ENCODE measurements around the gene CD160.
"Not testable (repeated sequence)": the region's sequence is repeated elsewhere in the genome, so short reads cannot be mapped to it uniquely, and the experiment has no call there.

Gene CD160

DNA sequence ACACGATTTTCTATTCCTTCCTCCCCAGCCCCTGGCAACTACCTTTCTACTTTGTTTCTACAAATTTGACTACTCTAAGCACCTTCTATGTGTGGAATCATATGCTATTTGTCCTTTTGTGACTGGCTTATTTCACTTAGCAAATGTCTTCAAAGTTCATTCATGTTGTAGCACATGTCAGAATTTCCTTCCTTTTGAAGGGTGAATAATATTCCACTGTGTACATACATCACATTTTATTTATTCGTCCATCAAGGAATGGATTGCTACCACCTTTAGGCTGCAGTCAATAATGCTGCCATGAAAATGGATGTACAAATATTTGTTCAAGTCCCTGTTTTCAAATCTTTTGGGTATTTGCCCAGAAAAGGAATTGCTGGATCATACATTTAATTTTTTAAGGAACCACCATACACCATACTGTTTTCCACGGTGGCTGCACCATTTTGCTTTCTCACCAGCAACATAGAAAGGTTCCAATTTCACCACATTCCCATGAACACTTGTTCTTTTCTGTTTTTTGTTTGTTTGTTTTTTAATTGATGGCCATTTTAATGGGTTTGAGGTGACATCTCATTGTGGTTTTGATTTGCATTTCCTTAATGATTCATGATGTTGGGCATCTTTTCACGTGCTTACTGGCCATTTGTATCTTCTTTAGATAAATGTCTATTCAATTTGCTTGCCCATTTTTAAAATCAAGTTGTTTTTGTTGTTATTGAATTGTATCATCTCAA lies 8.8 kb upstream of the CD160 start:
- DNase-seq: no peak

DNA sequence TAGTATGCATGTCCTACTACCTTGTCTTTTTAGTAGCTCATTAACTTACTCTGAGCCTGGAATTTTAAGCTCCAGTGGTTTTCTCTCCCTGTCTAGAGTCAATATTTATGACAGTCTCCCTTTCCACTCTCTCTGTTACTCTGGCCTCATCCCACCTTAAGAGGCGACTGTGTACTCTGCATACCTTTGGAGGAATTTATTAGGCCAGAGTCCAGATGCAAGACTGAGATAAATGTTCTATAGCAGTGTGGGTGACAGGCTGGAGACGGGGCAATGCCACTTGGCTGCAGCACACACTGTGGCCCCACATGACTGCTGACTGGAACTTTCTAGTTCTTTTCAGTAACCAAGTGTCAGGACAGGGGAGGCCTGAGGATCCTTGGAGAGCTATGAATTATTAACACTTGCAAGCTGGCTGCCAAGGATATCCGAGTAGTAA lies 8.1 kb upstream of the CD160 start:
- DNase-seq: no peak

DNA sequence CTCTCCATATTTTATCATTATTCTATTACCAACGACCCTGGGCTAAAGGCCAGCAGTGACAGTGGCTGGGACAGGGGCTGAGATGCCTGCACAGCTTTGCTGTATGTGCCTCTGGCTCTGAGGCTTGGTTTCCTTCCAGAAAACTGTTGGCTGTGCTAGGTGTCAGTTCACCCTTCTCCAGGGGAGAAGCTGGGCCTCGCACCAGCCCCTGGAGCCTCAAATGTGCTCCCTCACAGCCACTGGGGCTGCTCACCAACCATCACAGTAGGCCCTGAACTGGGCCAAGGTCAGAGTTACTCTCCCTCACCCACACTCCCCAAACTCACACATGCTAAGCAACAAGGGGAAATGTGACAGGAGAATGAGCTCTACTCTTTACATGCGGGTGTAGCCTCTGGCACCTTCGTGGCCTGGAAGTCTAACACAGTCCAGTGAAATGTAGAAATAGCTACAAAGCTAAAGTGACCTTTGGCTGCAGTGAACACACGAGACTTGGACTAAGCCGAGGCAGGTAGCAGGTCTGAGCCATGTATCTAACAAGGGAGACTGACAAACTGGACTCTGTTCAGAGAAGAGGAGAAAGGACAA lies 4.7 kb upstream of the CD160 start:
- DNase-seq: no peak

DNA sequence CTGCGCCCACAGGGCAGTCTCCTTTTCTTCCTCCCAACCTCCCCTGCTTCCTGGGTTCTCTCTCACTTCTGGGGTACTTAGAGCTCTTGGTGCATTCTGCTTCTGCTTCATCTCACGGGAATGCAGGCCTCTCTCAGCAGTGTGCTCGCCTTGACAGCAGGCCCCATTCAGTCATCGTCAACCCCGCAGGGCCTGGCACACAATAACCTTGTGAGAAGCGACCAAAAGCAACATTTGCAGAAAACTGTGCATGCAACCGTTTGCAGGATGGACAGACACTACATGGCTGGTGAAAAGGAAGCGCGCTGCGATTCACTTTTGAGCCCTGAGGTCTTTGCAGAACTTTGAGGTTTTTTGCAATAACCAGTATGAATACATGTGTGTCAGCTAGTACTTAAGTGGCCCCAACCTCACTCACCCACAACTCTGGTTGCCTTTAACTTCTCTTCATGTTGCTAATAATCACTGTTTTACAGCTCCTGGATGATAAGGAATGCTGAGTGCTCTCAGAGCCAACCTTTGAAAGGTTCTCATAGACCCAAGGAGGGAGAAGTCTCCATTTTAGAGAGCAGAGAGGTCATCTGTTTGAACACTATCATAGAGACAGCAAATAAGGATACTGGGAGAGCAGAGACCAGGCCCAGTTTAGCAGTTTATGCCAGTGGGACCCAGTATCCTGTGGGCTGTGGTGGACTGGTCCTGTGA lies 2.5 kb upstream of the CD160 start:
- no peak for DNase-seq

DNA sequence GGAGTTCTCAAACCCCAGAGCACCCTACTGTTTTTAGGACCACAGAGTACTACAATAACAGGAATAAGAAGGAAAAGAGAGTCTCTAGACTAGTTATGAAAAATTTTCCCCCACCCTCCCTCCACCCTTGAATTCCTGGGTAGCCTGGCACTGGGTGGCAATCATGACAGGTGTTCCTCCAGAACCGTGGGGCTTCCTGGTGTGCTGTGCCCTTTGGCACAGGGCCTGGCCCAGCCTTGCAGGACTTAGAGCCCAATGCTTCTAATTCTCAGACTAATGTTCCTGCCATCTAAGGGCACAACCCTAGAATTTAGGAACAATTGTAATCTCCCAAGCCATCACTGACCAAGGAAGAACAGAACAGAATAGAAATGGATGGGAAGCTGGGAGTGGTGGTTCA lies 1.5 kb upstream of the CD160 start:
- DNase-seq: no peak

DNA sequence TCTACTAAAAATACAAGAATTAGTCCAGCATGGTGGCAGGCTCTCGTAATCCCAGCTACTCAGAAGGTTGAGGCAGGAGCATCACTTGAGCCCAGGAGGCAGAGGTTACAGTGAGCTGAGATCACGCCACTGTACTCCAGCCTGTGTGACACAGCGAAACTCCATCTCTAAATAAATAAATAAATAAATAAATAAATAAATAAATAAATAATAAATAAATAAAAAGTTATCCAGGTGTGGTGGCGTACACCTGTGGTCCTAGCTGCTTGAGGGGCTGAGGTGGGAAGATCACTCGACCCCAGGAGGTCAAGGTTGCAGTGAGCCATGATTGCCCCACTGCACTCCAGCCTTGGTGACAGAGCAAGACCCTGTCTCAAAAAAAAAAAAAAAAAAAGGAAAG lies 834 bp upstream of the CD160 start:
- not testable (repeated sequence) for DNase-seq

DNA sequence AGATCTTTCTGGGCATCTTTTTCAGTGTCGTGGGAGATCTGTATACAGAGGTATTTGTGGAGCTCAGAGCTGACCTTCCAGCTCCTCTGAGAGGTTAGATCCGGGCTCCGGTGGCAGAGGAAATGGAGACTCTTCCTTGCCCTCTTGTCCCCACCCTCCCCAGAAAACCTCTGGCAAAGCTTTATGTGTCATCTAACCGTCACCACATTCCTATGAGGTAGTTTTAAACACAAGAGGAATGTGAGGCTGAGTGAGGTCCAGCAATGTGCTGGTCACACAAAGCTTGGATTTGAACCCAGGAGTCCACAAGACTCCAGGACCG lies 1.2 kb downstream of the CD160 start:
- no peak for DNase-seq

DNA sequence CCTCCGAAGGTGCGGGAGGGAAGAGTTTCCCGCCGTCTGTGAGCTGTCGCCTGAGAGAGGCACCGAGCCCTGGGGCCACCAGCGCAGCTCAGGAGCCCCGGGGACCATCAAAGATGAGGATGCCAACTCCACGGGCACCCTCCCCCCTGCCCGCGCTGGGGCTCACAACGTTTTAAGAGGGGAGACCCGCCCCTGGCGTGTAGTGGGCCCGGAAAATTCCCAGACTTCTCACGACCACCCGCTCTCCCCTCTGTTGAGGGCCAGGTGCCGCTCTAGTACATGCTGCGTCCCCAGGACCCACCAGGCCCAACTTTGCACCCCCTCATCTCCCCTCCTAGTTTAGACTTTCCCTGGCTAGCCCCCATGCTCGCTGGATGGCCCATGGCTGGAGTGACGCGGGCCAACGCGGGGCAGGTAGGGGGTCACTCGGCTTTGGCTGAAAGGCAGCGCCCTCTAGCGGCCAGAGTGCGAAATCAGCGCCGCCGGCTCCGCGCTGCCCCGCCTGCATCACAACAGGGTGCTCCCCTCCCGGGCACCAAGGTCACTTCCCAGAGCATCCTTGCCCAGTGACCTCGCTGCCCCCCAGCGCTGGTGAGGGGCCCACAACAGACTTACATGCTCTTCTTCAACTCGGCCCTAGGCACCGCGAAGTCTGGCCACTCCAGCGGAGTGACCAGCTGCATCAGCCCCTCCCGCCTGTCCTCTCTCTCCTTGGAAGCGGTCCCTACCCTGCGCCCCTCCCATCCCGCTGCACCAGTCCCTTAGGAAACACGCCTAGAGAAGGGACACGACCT lies 1.8 kb downstream of the CD160 start:
- peak; percentile 26 for DNase-seq

DNA sequence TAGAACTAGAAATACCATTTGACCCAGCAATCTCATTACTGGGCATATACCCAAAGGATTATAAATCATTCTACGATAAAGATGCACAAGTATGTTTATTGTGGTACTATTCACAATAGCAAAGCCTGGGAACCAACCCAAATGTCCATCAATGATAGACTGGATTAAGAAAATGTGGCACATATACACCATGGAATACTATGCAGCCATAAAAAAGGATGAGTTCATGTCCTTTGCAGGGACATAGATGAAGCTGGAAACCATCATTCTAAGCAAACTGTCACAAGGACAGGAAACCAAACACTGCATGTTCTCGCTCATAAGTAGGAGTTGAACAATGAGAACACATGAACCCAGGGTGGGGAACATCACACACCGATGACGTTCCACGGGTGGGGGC lies 6.9 kb downstream of the CD160 start:
- not testable (repeated sequence) for DNase-seq

DNA sequence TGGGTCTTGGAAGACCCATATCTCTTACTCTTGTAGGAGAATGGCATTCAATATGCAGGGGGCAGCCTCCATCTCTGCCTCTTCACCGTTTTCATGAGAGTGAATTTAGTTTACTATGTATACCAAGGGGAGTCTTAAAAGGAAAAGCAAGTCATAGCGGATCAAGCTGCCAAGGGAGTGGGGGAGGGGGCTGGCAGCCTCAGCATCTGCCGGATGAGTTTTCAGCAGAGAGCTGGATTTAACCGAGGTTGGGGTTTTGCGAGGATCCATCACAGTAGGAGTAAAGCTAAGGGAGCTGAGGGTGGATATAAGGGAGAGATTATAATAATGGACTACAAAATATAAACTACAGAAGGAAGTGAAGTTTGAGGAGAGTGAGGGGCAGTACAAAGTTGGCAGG lies 9.9 kb downstream of the CD160 start:
- DNase-seq: no peak

DNA sequence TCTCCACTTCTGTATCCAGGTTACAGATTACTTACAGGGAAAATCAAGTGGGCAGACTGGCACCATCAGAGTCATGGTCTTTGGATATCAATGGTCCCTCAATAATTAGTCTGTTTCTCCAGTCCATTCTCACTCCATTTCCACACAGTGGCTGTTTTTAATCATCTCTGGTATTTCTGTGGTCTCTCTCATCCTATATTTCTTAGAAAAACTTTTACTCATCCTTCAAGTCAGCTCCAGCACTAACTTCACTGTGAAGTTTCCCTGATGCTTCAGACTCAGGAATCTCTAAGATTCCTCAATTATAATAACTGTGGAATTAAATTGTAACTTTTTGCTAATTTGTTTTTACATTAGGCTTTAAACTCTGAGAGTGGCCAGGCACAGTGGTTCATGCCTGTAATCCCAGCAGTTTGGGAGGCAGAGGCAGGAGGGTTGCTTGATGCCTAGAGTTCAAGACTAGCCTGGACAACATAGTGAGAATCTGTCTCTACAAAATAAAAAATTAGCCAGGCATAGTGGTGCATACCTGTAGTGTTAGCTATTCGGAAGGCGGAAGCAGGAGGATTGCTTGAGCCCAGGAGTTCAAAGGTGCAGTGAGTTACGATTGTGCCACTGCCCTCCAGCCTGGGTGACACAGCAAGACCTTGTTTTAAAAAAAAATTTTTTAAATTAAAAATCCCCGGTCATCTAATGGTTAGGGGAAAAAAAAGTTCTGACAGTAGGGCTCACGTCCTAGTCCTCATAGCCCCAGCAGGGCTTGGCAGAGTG lies 10.6 kb downstream of the CD160 start:
- DNase-seq: no peak

DNA sequence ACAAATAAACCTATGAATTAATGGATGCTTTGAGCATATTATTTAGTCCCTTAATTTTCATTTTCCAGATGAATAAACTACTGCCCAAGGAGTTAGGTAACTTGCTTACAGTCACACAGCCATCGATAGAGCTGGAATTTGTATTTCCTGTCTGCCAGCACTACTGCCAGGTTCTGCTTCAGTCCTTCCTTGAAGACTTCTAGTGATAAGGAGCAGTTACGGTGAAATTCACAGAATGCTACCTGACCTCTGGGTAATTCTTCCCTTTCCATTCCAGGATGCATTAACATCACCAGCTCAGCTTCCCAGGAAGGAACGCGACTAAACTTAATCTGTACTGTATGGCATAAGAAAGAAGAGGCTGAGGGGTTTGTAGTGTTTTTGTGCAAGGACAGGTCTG lies 11.2 kb downstream of the CD160 start:
- no peak for DNase-seq

DNA sequence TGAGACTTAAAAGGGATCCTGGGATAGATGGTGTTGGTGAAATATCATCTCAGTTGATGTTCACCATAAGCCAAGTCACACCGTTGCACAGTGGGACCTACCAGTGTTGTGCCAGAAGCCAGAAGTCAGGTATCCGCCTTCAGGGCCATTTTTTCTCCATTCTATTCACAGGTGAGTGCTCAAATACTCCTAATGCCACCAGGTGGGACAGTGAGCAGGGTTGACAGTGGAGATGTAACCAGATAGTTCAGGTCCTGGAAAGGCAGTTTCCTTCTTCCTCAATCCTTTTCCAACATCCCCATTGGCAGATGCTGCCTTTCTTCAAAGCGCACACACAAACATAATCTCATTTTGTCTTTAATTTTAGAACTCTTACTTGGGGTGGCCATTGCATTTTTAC lies 11.6 kb downstream of the CD160 start:
- no peak for DNase-seq

DNA sequence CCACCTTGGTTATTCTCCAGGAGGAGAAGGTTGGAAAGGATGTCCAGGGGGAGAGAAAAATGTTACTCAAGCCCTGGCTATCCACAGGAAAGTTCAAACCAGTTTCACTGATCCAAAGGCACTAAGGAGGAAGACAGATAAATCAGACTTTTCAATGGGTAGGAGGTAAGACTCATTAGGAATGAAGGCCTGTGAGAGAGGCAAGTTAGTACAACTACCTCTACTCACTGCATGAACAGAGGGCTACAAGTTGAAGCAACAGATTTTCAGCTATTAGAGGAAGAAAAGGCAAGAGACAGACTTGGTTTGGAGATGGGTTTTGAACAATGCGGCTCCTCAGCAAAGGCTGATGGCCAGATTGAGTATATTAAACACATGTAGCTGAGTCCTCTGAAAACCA lies 16.9 kb downstream of the CD160 start:
- DNase-seq: no peak

DNA sequence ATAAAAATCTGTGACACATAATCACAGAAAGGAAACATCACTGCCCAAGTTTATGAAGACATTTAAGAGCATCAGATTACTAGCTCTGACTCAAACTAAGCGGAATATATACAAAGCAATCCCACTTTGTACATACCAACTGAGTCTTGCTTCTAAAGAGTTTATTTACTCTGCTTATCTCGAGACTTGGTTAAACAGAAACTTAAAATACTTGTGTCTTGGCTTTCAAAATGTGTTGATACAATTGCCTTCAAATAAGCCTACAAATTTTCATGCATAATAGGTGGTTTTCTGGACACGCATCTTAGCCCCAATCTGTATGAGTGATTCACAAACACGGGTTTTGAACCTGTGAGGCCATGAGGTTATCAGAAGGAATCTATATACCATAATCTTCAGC lies 21.0 kb downstream of the CD160 start:
- DNase-seq: no peak

DNA sequence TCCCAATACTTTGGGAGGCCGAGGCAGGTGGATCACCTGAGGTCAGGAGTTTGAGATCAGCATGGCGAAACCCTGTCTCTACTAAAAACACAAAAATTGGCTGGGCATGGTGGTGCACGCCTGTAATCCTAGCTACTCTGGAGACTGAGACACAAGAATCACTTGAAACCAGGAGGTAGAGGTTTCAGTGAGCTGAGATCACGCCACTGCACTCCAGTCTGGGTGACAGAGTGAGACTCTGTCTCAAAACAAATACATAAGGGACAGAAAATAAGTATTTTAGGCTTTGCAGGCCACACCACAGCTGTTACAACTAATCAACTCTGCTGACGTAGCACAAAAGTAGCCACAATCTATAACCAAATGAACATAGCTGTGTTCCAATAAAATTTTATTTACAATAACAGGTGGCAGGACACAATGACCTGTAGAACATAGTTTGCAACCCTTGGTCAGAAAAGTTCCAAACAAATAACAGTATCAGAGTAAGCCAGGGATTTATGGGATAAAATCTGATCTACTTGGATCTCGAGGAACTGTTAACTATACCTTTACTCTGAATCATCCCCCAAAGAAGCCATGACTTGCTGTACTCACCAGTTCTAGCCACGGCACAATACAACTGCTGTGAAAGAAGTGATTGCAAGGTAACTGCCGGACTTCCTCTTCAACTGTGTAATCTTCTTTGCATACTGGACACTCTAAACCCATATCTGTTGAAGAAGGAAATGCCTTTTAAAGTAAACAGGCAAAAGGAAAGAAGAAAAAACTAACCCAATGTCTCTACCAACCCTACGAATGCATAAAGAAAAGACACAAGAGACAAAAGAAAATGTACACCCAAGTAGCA lies 28.3 kb downstream of the CD160 start:
- DNase-seq: no peak

DNA sequence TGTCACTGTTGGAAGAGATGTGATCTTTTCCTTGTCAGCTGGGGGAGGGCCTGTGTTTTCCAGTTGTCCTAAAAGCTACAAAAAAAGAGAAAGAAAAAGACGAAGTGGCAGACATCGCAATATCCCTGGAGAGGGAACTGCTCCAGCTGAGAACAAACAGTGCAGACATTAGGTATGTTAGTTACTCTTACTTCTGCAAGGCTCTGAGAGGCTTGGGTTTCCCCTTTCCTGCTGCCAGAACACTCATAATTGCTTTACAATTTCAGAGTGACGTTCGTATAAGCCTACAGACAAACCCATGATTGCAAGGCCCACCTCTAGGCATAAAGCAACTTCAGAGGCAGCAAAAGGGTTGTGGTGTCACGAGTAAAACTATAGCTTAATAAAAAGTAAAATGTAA lies 31.1 kb downstream of the CD160 start:
- DNase-seq: no peak

DNA sequence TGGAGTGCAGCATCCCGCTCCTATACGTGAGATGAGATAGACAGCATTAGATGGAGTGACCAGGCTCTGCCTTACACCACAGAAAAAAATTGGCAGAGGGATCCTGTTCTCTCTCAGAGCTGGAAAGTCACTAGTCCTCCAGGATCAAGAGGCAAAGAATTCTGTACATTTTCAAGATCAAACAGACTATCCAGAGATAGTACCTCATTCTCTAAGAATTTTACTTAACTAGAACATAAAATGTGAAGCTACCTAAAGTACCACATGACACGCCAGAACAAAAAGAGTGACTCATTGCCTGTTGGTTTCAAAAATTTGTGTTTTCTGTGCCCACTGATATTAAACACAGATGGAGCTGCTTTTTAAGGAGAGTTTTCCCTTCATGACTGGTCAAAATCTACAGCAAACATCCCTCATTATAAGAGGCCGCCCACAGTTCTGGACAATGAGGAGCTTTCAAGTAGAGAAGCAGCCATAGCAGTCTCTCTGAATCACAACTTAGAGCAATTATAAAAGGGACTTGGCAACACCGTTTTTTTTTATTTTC lies 32.3 kb downstream of the CD160 start:
- DNase-seq: no peak

DNA sequence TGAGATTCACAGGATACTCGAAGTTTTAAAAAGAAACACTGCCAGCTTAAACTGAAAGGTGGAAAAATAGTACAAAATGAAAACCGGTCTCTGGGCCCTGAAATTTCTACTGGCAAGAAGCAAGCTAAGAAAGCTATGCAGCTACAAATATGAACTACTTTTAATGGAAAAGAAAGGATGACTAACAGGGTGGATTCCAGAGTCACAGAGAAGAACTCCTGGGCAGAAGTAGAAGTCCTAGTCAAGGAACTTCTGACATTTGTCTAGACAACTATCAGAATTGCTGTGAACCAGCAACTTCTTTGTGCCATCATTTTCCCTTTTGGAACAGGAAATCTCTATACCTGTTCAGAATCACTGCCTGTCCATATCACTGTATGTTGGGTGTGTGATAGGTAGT lies 38.1 kb downstream of the CD160 start:
- no peak for DNase-seq

DNA sequence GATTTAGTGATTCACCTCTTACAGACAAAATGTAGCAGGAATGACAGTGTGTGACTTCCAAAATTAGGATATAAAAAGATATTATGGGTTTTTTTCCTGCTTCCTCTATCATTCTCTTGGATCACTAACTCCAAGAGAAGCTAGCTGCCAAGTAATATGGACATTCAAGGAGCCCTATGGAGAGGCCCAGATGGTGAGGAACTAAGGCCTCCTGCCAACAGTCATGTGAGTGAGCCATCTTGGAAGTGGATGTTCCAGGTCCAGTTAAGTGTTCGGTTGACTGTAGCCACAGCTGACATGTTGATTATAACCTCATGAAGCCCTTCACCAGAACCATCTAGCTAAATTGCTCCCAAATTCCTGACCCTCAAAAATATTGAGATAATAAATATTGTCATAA lies 38.8 kb downstream of the CD160 start:
- no peak for DNase-seq

DNA sequence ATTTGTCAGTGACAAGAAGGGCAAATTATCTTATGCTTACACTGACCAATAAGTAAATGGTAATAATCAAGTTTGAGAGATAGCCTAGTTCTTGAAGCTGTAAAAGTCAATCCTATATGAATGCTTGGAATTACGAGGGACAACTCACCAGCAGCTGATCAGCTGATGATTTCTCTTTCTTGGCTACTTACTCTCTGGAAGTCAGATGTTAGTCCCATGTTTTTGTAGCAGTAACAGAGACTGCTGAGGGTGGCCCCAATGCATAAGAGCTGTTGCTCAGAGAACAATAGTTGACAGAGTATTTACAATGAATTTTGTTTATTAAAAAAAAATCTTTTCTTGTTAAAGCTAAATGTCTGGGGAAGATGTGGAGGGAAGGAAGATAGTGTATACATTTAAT lies 39.3 kb downstream of the CD160 start:
- no peak for DNase-seq

DNA sequence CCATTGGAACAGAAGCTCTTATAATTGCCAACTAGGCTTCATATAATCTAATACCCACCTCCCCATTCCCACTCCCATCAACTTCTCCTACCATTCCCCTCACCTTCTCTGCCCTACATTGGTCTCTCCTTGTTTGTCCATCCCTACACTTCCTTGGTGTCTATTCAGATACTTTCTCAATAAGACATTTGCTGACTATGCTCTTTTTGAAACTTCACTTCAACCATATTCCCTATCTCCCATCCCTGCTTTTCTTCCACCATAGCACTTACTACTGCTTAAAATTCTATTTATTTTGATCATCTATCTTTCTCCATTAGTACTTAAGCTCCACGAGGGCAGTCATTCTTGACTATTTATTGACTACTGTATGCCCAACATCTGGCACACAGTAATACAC lies 40.4 kb downstream of the CD160 start:
- DNase-seq: no peak
